HG02571 (cell line): Measurements from ENCODE around the gene CNNM4.

Source experiments
- ATAC-seq: cut with Tn5 transposase; IDR thresholded peaks from one replicate; pipeline ENCODE4 v1.9.1; 2021; ENCODE audit warnings: mild to moderate bottlenecking, moderate library complexity; ENCODE audit not compliant: unreplicated experiment

Gene CNNM4

GRCh38 chr2:96809216-96809882, 48.6 kb downstream of the CNNM4 start:
- no peak for ATAC-seq

DNA sequence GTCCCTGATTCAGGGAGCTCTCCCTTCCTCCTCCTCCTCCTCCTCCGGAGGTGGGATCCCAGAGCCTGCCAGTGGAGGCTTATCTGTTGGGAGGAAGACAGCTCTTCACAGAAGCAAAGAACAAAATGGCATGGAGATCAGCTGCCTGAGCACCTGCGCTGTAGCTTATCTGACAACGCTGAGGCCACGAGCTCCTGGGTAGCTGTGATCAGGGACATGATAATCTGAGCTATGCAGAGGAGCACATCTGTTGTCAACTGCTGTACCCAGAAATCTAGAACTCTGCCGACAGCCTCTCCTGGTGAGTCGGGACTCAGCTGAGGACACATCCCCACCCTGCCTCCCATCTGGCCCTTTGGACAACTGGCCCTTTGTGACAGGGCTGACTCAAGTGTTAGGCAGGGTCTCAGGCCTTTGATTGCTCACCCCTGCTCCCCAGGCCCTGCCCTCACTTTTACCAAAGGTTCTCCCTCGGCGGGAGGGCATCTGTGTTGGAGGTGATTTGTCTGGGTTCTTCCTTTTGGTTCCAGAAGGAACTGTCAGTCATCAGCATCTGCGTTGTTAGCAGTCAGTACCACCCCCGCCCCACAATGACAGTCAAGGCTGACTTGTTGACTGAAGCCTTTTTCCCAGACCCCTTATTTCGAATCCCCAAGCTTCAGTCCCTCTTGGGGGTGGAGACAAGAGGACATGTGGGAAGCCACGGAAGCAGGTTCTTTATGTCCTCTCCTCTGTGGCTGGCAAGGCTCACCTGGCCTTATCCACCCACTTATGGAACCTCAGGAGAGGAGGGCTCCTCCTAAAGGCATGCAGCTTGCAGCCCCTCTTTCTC, 49.5 kb downstream of the CNNM4 start:
- no peak for ATAC-seq

DNA sequence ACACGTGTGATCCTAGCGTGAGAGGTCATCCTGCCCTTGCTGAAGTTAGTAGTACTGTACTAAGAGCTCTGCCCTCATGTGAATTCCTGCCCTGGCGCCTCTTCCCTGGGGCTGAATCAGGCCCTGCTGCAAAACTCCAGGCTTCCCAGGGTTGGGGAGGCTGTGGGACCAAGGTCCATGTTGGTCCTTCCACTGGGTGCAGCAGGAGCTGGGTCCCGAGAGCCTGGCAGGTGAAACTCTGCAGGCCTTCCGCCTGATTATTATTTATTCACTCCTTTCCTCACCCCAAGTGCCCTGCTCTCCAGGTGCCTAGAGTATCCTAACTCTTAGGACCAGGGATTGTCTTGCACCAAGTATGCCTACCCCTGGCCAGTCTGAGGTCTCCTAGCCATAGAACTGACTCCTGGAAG, 50.1 kb downstream of the CNNM4 start:
- ATAC-seq = no peak

DNA sequence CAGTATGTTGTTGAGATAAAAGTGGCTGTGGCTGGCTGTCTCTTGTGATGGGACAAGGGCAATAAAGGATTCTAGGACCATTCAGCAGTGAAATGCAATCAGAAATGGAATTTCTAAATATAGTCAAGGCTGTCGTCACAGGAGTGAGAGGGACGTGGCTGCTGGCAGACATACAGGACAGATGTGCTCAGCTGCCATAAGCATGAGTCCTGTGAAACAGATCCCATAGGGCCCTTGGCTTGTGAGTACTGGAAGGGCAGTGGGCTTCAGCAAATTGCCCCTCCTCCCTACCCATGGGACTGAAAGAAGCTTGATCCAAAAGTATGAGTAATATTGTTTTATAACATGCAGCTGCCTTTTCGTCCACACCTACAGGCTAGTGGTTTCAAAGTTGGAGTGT, 51.2 kb downstream of the CNNM4 start:
- ATAC-seq = no peak

DNA sequence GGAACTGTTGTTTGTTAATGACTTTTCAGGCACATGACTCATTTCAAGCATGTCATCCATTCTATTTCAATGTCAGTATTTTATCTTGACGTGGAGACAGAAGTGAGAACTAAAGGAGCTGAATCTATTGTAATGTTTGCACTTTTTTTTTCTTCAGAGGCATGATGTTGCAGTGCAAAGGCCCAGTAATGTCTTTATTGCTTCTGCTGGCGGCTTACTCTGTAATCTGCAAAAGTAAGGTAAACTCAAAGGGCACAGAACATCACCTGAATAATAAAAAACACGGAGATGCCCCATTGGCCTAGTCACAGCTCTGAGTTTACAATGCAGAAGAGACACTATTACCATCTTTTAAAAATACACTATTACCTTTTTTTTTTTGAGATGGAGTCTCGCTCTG, 53.0 kb downstream of the CNNM4 start:
- ATAC-seq = no peak

- no peak for ATAC-seq
These were observed 54.8 kb downstream of the CNNM4 start for GRCh38 chr2:96815326-96816126.

DNA sequence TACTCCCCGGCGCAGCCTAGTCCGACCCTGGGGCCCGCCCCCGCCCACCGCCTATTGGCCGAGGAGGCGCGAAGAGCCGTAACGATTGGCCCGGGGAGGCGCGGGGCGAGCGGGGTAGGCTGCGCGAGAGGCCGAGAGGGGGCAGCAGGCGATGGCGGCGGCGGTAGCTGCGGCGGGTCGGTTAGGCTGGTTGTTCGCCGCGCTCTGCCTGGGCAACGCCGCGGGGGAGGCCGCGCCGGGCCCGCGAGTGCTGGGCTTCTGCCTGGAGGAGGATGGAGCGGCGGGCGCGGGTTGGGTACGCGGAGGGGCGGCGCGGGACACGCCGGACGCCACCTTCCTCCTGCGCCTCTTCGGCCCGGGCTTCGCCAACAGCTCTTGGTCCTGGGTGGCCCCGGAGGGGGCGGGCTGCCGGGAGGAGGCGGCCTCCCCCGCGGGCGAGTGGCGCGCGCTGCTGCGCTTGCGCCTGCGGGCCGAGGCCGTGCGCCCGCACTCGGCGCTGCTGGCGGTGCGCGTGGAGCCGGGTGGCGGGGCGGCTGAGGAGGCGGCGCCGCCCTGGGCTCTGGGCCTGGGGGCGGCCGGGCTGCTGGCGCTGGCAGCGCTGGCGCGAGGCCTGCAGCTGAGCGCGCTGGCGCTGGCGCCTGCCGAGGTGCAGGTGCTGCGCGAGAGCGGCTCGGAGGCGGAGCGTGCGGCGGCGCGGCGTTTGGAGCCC, 55.6 kb downstream of the CNNM4 start, which contains the start of gene CNNM3:
TSS of gene CNNM3 (plus strand) at position 142 of the 709 bp plus-strand sequence. CDS start at position 152, 10 bp downstream.
- ATAC-seq = peak; percentile 91

GRCh38 chr2:96816836-96817702, 56.4 kb downstream of the CNNM4 start:
- no peak for ATAC-seq

- no peak for ATAC-seq
These were observed 57.2 kb downstream of the CNNM4 start for GRCh38 chr2:96817882-96818281.

DNA sequence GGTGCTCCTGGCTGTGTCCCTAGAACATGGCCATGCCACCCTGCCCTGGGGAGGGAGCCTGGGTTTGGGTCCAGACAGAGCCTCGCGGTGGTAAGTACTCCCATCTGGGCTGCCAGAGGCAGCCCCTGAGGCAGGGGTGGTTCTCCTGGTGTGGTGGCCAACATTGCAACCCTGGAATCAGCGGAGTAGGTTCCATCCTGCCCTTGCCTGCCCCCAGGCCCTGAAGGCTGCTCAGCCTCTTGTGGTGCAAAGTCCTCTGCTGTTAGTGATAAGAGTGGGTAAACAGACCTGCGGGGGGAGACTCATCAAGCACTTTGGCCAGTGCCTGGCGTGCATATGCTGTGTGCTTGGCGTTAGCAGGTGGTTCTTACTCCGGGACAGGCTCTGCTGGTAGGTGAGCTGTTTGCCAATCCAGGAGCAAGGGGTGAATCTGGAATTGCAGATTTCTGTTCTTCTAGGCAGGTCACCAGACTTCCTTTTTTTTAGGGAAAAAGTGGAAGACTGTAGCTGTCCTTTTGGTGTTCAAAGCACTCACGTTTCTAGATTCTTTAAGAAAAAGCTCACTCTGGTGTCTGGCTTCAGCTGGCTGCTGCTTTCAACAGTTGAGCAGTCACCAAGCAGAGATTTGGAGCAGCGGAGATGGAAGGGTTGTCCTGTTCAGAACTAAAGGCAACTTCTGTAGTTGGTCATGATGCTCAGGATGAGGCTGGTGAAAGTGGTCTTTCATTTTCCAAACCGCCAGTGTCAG, 58.6 kb downstream of the CNNM4 start:
- ATAC-seq = no peak

DNA sequence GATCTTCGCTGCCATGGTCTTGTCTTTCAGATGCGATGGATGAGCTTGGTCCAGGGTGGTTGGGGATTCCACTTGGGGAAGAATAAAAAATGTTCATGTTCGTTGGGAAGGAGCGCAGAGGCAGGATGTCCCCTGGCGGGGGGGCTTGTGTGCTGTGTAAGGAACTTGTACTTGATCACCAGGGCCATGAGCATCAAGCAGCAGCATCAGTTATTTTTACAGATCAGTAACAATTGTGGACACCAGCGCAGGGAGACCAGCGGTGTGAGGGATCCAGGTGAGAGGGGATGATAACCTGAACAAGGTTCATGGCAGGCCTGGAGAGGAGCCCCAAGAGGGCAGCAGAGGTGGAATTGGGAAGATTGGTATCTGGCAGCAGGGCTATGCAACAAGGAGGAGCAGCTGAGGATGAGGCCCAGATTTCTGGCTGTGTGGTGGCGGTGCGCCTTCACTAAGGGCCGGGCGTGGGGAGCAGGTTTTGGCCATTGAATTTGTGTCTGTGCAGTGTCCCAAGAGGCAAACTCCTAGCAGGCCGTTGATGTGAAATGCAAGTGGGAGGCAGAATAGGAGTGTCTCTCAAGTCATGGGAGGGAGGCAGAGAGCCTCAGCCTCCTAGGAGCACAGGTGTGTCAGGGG, 59.3 kb downstream of the CNNM4 start:
- ATAC-seq = no peak

- no peak for ATAC-seq
These were observed 60.5 kb downstream of the CNNM4 start for GRCh38 chr2:96821113-96821675.

GRCh38 chr2:96822786-96823185, 62.1 kb downstream of the CNNM4 start:
- ATAC-seq = no peak

DNA sequence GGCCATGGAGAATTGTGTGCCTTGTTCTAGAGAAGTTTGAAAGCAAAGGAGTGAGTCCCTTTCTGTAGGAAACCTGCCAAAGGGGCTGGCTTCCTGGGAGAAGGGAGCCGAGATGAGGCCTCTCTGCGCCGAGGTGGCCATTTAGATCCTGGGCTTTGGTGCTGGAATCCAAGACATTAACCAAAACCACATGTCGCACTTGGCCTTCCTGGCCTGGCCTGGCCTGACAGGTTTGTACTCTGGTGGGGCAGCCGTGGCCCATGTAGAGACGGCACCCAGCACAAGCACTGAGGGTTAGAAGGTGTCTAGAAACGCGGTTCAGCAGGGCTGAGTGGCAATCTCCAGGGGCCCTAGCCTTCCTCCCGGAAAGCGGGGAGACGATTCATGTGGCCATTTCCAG, 62.5 kb downstream of the CNNM4 start:
- ATAC-seq = no peak

GRCh38 chr2:96824079-96824870, 63.6 kb downstream of the CNNM4 start:
- no peak for ATAC-seq

GRCh38 chr2:96825057-96825456, 64.4 kb downstream of the CNNM4 start:
- ATAC-seq = no peak

GRCh38 chr2:96826546-96827278, 66.0 kb downstream of the CNNM4 start:
- ATAC-seq = no peak
